ENCODE data around the gene CYP19A1.

- TF ChIP-seq CTCF (IDR thresholded peaks at IDR 0.05) (no peak), EZH2phosphoT487 (IDR thresholded peaks at IDR 0.05) (no peak), EZH2 (IDR thresholded peaks at IDR 0.05) (no peak)
Observed at GRCh38 chr15:51183076-51183475, 155.3 kb downstream of the CYP19A1 start.
